ENCODE data around the gene RCVRN.

The RCVRN gene

DNA sequence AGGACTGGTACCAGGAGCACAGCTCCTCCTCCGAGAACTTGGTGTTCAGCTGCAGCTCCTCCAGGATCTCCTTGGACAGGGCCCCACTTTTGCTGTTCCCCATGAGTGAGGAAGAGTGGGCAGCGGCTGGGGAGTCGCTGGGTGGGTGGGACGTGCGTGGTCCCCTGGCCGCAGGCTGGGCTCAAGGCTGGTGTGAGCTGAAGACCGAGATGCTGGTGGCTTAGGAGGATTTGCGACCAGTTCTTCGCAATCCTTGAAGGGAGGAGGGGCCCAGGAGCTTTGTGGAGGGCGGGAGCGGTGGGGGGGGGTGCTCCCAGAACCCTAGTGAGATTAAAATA lies at the start of gene RCVRN:
TSS of gene RCVRN (minus strand) at position 194 of the 338 bp plus-strand sequence. CDS start at position 103, 91 bp downstream.
- DNase-seq = no peak

DNA sequence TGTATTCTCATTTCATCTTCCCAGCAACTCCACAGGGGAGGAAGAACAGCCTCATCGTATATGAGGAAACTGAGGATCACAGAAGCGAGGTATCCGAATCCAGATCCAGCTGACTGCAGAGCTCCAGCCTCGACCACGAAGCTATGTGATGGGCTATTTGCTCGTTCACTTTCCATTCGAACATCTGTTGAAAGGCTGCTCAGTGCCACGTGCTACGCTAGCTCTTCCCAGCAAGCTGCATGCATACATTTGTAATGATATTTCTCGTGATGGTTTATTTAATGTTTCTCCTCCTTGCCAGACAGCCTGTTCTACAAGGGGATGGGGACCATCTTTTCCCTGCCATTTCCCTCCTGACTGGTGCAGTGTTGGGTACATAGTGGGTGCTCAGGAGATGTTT lies 48.4 kb upstream of the RCVRN start:
- DNase-seq = no peak

DNA sequence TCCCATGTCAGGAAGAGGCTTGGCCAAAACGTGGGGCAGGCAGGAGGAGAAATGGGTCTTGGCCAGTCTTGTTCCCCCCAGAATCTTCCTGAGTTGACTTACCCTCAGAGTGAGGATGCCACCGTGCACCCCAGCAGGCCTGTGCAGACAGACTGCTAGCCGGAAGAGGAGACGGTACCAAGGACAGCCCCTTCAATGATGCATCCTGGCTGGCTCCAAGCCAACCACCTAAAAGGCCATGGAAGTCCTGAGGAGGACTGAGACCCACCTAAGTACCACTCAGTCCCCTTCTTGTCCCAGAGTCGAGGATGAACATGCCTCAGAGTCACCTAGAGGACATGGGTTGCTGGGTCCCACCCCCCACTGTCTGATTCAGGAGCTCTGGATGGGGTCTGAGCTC lies 46.7 kb upstream of the RCVRN start:
- no peak for DNase-seq

DNA sequence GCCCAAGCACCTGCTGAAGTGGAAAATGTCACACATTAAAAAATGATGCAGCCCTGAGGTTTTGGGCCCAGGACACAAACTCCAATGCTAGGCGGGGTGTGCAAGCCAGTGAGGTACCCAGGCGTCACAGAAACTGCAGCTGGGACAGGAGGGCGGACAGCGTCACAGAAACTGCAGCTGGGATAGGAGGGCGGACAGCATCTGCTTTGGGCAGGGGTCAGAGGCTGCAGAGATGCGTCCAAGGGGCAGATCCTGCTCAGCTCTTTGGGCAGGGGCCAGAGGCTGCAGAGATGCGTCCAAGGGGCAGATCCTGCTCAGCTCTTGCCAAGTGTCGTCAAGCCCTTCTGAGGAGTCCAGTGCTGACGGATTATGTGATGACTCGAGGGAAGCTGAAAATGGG lies 43.9 kb upstream of the RCVRN start:
- DNase-seq = no peak

DNA sequence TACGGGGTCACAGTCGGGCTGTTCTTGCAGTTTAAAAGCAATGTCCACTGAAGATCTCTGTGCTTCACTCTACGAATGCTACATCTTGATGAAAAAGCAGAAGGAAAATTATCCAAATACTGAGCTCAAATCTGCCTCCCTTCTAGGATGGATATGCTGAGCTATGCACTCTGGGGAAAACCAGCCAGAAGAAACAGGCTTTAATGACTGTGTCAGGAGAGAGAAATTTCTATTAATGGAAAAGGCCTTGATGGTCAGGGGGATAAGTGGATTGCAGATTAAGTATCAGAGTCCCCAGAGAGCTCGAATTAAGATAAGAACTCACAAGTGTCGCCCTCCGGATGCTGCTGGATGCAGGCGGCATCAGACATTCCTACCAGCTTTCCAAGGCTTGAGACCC lies 39.6 kb upstream of the RCVRN start:
- DNase-seq = no peak

DNA sequence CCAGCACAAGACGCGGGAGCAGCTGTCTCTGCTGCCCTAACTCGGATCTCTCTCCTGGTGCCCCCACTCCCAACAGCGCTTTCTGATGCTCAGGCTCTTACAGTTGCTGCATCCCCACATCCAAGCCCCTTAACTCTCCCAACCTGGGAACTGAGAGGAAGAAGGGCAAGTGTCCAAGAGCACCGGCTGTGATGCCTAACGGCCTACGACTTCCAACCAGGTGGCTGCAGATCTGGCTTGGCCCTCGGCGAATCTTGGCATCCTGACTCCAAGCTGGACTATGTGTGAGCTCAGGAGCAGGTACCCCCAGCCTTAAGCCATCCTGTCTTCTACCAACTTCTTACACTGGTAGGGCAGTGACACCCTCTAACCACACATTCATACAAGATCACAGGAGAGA lies 38.3 kb upstream of the RCVRN start:
- DNase-seq = no peak

DNA sequence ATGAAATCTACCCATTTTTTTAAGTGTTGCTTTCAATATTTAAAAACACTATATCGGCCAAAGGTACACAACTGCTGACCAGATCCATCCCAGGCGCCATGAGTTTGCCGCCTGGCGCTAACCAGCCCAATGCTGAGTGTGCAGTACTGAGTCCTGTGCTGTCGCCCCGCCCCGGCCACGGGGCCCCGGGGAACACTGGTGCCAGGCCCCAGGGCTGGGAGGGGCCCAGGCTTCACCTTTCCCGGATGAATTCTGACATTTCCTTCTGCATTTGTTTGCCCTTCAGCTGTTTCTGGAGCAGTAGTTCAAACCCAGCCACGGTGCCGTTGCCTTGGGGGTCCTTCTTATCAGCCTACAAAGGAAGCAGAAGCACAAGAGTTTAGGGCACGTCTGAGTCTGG lies 37.8 kb upstream of the RCVRN start:
- no peak for DNase-seq

DNA sequence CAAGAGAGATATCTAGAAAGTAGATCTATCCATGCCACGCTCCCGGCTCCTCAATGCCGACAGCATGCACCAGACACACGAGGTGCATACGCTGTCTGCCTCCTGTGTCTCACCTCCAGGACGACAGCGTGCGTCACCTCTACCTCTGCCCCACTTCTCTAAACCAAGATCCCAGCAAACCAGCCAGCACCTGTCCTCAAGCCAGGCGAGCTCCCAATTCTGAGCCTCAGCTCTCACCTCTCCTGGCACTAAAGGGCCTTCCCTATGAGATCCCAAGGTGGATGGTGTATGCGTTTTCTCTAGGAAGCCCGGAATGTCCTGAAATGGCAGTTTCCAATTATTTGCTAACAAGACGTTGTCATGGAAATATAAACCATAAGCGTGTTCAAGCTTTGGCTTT lies 36.2 kb upstream of the RCVRN start:
- no peak for DNase-seq

DNA sequence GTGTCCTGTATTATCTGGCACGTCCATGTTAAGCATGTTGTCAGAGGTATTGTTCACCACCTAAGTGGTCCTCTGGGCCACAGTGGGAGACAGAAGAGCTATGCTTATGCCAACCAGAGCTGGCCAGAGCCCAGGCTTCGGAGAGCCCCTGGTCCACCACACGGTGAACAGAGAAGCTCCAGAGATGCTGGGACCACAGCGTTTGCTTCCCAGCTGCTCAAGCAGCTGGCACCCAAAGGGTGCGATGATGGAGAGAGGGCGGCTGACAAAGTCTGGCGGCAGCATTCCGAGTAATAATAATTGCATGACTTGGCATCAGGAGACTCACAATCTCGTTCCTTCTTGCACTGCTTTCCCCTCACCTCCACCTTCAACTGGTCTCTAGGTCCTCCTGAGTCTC lies 35.8 kb upstream of the RCVRN start:
- DNase-seq = no peak

DNA sequence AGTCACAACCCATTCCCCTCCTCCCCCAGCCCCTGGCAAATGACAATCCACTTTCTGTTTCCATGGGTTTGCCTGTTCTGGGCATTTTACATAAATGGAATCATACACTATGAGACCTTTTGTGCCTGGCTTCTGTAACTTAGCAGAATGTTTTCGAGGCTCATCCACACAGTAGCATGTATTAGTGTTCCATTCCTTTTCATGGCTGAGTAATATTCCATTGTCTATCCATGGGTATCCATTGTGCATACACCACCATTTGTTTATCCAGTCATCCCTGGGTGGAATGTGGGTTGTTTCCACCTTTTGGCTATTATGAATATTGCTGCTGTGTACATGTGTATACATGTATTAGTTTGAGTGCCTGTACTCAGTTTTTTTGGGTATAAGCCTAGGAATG lies 33.7 kb upstream of the RCVRN start:
- DNase-seq = no peak

DNA sequence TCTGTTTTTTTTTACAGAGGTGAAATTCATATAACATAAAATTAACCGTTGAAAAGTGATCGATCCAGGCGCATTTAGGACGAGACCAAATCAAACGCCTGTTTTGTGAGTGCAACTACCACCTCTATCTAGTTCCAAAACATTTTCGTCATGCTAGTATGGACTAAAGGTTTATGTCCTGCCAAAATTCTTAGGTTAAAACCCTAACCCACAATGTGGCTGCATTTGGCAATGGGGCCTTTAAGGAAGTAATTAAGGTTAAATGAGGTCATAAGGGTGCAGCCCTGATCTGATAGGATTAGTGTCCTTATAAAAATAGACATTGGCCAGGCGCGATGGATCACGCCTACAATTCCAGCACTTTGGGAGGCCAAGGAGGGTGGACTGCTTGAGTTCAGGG lies 32.8 kb upstream of the RCVRN start:
- DNase-seq = no peak

DNA sequence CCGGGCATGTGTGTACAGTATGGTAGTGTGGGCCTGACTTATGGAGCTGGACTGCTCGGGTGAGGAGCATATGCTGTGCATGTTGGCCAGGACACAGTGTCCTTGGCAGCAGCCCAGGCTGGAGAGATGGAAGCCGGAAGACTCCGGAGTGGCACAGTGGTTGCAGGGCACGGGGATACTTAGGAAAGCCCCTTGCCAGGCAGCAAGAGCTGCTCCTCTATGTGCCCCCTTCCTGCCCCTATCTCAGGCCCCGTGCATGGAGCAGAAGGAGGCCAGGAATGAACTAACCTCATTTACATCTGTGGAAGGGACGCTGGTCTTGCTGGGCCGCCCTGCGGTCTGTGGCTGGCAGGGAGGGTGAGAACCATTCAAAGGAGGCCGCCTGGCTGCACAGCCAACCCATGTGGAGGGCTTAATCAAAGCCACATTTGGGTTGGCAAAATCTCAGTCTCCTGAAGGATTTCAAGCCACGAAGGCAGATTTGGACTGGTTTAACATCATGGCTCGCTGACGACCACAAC lies 32.2 kb upstream of the RCVRN start:
- no peak for DNase-seq

DNA sequence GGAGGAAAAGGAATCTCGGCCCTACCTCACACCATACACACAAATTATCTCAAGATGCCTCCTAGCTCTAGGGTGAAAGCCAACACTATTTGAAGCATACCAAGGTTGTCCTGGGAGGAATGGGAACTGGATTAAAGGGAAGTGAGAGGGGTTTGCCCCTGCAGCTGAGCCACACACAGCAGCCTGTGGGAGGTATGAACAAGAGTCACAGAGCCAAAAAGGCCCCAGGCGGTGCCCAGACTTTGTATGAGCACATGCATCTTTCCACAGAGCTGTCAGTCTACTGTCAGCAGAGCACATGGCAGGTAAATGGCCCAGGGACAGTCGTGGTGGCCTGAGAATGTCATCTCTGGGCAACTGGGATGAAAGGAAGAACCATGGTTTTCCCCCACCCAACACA lies 31.0 kb upstream of the RCVRN start:
- DNase-seq = no peak

DNA sequence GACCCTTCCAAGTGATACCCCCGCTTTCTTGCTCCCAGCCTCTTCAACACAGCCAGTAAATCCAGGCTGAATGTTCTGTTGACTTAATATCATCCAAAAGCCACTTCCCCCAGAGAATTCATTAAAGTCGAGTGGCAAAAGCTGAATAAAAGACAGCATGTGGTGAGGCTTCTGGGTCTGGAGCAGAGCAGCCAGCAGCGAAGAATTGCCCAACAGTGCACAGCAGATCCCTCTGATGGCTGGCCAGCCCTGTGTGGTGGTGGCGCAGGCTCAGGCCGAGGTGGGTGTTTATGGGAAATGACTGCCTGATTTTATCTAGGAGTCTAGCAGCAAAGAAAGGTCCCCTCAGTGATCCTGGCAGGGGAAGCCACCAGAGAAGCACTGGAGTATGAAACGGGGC lies 30.3 kb upstream of the RCVRN start:
- DNase-seq = no peak

DNA sequence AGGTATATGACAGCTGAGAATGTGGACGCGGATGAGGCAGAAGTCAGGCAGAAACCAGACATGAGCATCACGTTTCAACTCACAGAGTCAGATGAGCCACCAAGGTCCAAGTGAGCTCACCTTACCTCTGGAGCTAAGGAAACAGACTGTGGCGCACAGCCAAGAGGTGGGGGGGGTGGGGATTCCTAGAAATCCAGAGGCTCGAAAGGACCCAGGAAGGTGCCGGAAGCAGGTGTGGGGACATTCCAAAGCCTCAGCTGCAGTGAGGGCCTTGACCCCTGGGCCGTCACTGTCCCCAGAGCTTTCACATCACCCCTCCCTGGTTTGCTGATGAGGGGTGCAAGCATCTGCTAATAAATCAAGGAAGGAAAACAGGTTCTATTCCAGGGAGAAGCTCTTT lies 29.3 kb upstream of the RCVRN start:
- no peak for DNase-seq

DNA sequence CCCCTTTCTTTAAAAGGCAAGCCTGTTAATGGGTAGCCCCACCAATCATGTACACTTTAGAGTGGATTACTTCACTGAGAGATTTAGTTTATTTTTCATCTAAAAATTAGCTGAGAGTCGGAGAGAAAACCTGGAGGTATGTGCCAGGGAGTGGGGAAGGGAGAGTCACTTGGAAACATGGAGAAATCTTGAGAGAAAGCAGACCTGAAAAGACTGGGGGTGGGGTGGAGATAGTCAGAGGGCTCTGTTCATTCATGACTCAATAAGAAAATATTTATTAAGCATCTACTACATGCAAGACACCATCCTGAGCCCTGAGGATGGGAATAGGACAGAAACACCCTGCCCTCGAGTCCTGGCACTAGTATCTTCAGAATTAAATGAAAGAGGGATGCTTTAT lies 27.4 kb upstream of the RCVRN start:
- no peak for DNase-seq

DNA sequence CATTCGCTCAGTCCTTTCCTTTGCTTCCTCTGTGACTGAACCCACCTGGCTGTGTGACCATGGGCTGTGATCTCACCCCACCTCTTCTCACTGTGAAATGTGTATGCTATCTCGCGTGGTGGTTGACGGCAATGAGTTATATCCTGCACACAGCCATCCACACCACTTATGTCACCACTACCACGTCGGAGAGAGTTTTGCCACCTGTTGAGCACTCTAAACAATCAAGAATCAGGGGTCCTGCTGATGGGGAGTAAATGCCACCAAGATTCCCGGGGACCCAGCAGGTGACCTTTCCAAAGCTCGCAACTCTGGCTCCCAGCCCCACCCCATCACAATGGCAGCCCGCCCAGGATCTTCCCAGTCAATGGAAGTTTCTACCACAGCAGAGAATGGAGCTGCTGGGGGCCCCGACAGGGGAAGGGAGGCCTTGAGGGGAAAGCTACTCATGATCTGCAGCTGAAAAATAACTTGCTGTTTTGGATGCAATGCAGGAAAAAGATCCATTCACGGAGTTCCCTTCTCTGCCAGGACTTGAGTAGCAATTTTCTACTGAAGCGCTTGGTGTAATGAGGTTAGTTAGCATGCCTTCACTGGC lies 26.2 kb upstream of the RCVRN start:
- DNase-seq = no peak

DNA sequence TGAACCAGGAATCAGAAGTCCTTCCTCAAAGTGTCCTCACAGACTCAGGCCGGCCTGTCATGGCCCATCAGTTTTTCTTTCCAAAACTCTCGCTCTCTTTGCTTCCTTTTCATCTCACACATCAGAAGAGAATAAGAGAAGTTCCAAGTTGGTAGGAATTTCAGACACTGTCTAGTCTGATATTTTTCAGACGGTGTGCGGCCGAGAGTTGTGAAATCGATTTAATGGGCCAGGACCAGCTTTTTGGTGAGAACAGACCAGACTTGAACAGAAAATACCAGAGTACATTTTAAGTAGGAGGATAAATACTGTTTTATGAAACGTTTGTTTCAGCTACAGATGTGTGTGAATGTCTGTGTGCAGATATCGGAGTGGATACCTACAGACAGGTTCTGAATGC lies 24.8 kb upstream of the RCVRN start:
- DNase-seq = no peak

DNA sequence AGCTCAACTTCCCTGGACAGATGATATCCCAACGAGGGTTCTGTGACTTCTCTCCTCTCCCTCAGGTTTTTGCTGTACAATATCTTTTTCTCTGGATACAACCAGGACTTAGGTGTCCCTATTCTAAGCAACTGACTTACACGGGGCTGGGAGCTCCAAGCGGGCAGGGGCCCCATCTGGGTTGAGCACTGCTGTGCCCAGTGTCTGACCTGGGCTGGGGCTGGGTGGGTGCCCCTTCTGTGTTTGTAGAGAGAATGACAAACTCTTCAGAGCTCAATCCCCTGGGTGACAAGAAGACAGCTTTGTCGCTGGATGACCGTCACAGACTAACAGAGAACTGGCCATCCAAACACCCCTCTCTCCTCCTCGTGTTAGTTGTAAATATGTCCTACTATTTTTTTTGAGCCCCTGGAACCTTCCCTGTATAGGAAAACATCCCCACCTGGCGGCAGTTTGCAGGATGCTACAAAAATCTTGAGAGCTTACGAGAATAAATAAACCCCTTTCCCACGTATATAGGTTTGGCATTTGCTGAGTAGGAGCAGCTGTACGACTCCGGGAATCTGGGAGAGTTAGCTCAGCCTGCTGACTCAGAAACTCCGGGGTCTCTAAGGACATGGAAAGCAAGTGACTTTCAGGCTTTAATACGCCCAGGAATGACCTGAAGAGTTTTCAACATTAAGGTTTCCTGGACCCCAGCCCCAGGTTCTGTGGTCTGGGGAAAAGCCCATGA lies 23.7 kb upstream of the RCVRN start:
- DNase-seq = no peak

DNA sequence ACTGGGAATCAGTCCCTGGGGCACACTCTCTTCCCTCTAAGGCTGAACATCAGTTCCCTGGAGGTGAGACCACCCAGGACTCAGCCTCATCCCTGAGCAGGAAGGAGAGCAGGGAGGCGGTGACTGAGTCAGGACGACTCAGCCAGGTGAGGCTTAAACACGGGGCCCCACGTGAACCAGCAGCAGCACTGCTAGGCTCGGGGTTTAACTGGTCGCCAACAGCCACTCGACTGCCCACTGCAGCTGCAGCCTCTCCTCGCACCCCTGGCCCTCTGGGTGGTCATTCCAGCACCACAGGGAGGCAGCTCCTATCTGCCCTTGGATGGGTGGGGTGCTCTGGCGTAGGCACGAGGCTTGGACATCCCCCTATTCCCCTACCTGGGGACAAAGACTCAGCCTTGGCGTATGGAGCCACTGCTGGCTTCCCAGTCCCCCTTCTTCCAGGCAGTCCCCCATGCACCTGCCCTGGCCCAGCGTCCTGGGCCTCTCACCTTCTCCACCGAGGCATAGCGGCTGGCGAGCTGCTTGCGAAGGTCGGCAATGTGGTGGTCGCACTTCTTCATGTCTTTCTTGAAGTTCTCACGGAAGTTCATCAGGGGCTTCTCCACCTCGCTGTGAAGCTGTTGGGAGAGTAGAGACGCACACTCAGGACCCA lies 21.2 kb upstream of the RCVRN start:
- DNase-seq = no peak

DNA sequence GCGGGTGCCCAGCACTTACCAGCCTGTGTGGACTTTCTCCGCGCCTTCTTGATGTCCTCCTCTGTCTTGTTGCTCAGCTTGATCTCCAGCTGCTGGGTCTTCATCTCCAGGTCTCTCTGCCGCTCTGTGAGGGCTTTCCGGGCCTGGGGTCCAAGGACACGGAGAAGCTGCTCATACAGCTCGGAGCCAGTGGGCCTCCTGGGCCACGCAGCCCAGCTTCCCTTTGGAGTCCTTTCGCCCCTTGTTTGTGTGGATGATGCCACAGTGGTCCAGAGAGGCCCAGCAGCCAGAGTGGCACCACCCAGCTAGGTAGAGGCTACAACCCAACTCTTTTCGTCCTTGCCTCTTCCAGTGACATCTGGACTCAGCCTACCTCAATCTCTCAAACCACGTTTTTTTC lies 20.4 kb upstream of the RCVRN start:
- DNase-seq = no peak

DNA sequence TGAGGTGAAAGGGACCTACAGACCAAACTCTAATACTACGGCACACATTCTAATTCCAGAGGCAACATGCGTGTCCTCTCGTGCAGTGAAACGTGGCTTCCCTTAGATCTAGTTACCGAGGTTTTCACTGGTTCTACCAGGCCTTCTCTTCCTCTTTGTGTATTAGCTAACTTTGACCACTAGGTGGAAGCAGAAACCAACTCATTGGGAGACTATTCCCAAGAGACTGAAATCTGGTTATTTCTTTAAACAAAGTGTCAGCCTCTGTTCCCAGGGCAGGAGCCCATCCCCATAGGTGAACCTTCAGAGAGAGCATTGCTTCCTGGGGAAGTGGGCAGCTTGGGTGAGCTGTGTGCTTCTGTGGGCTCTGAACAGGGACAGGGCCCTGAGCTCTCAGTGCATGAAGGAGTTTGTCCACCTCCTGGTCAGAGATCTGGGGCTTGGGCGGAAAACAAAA lies 19.7 kb upstream of the RCVRN start:
- DNase-seq = peak; percentile 70

DNA sequence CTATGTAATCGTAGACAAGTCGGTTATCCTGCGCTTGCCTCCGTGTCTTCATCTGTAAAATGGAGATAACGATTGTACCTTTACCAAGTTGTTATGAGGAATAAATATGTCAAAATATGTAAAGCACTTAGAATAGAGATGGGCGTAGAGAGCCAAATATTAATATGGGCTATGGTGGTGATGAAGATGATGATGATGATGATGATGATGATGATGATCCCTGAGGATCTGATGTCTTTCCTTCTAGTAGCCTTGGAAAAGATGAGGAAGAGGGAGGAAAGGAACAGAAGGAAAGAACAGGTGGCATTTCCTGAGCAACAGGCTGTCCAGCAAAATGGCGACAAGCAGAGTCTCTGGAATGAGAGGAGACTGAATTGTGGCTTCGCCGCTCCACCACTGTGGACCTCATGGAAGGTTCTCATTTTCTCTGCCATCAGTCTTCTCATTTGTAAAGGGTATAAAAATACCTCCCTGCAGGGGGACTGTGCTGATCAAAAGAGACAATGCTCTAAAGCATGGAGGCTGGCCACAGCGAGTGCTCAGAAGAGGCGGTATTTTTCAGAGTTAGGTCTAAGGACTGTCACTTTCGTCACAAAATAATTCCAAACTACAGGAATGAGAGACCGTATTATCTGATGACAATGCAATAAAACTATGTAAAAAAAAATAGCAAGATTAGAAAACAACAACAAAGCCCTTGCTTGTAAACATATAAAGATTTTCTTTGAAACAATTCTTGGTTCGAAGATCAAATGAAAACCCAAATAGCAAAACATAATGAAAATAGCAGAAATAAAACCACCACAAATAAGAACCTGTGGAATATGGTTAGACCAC lies 17.2 kb upstream of the RCVRN start:
- DNase-seq = no peak
